Caco-2 (cell line): ENCODE measurements around the gene MOV10L1. TPM values are rescaled to one million over a fixed set of nuclear protein-coding genes. Genes with fewer than 3 reads are reported as not detected.

Experiments
- BruUV-seq: library from RNA; stranded (reverse); fragments of 400-500 nt; replicated peaks from 2 replicates; lab custom pipeline; 2021; lab: Mats Ljungman, UMichigan
- CTCF ChIA-PET: fragments of 300-600 bp; sonication (Branson Sonifier 250); formaldehyde crosslinking; loops from one replicate; lab custom pipeline; 2022; ENCODE audit warnings: antibody characterized with exemption; lab: Charles Lee
- POLR2A ChIA-PET: fragments of 300-600 bp; sonication (Branson Sonifier 250); formaldehyde crosslinking; loops from one replicate; lab custom pipeline; 2022; ENCODE audit warnings: antibody characterized with exemption; lab: Charles Lee
- DNase-seq, 2 experiments: peaks; one replicate each; pipeline versions ENCODE4 v3.0.0 to v3.0.0-alpha.2; 2020 to 2022
- H3K27me3 ChIP-seq: replicated peaks from 2 replicates; pipeline ENCODE4 v1.6.0; 2011; ENCODE audit warnings: low read length; ENCODE audit not compliant: control insufficient read depth, insufficient read depth
- H3K36me3 ChIP-seq: 2 replicates; pipeline ENCODE4 v1.5.1; 2011; ENCODE audit warnings: low read length; ENCODE audit not compliant: control insufficient read depth, insufficient read depth
- H3K4me1 ChIP-seq: fragments of 250-450 bp; sonication (Bioruptor Pico); 2 replicates; pipeline ENCODE4 v1.5.1; 2020; ENCODE audit warnings: mild to moderate bottlenecking
- H3K4me3 ChIP-seq: 2 replicates; pipeline ENCODE4 v1.5.1; 2011; ENCODE audit warnings: low read depth, mild to moderate bottlenecking, control low read depth, low read length
- H3K9me3 ChIP-seq: fragments of 250-450 bp; sonication (Bioruptor Pico); 2 replicates; pipeline ENCODE4 v1.5.1; 2020; ENCODE audit warnings: mild to moderate bottlenecking, moderate library complexity
- H3K27ac Mint-ChIP-seq: one replicate; pipeline ENCODE4 v1.8.0; 2022; ENCODE audit warnings: mixed read lengths; ENCODE audit not compliant: unreplicated experiment
- H3K27me3 Mint-ChIP-seq: one replicate; pipeline ENCODE4 v1.8.0; 2022; ENCODE audit warnings: mixed read lengths; ENCODE audit not compliant: insufficient read depth, unreplicated experiment
- H3K36me3 Mint-ChIP-seq: one replicate; pipeline ENCODE4 v1.8.0; 2022; ENCODE audit warnings: mild to moderate bottlenecking, mixed read lengths; ENCODE audit not compliant: insufficient read depth, unreplicated experiment
- H3K4me1 Mint-ChIP-seq: one replicate; pipeline ENCODE4 v1.8.0; 2022; ENCODE audit warnings: low read depth, mixed read lengths; ENCODE audit not compliant: unreplicated experiment
- H3K4me3 Mint-ChIP-seq: one replicate; pipeline ENCODE4 v1.8.0; 2022; ENCODE audit warnings: mild to moderate bottlenecking, moderate library complexity, mixed read lengths; ENCODE audit not compliant: unreplicated experiment
- H3K9me3 Mint-ChIP-seq: one replicate; pipeline ENCODE4 v1.8.0; 2022; ENCODE audit warnings: mixed read lengths; ENCODE audit not compliant: unreplicated experiment
- CTCF ChIP-seq, 2 experiments: fragments of 200-600 bp in 1 of 2; IDR thresholded peaks; 1 replicate in 1 of 2; 2 replicates in 1 of 2; pipeline versions ENCODE4 v1.5.1 to v1.8.0; 2011 to 2022; ENCODE audit warnings: antibody characterized with exemption in 1 of 2, control low read depth in 1 of 2, inconsistent platforms in 1 of 2, low read depth in 1 of 2, low read length in 1 of 2, mild to moderate bottlenecking in 1 of 2, moderate library complexity in 1 of 2; ENCODE audit not compliant: insufficient read depth in 1 of 2, severe bottlenecking in 1 of 2, unreplicated experiment in 1 of 2
- intact Hi-C: fragments of 100-400 bp; cut with micrococcal nuclease; formaldehyde crosslinking; loops from one replicate; pipeline ENCODE4 v1.10.0; 2022; ENCODE audit not compliant: unreplicated experiment
- total RNA-seq: library from RNA; stranded (reverse); gene quantifications from 2 replicates; pipeline ENCODE4 v1.2.3, GENCODE V29; 2022

Gene MOV10L1
- total RNA-seq, 1 experiment from 2014 or later = not detected

- peaks cover 11% of the 10 kb centered on the region for H3K27me3 Mint-ChIP-seq
- no peaks in the 10 kb centered on the region for H3K36me3 Mint-ChIP-seq
- CTCF ChIA-PET = no interaction called here
- Histone ChIP-seq H3K4me3 (no peak overlapping the region), H3K36me3 (no peaks in the 10 kb centered on the region), H3K9me3 (no peaks in the 10 kb centered on the region), H3K4me1 (peaks cover 11% of the 10 kb centered on the region; the same call in 1 of the 2 replicates), H3K27me3 (no peaks in the 10 kb centered on the region)
- H3K4me1 Mint-ChIP-seq = peaks cover 6% of the 10 kb centered on the region
- no peak for TF ChIP-seq CTCF (IDR thresholded peaks at IDR 0.05; ENCODE audit: insufficient read depth in 1 of 2, low read depth in 1 of 2, low read length in 1 of 2, severe bottlenecking in 1 of 2, unreplicated experiment in 1 of 2)
- H3K4me3 Mint-ChIP-seq = peak overlapping the region; percentile 78
- no peaks in the 10 kb centered on the region for H3K9me3 Mint-ChIP-seq
- no TSS peak for BruUV-seq
- POLR2A ChIA-PET = no interaction called here
- intact Hi-C loops = no loop called here
- H3K27ac Mint-ChIP-seq = peak overlapping the region; percentile 64
- no peak for DNase-seq
Observed at GRCh38 chr22:50171319-50171964, 81.6 kb downstream of the MOV10L1 start.

GRCh38 chr22:50171965-50172421 is 82.2 kb downstream of the MOV10L1 start:
- no TSS peak for BruUV-seq
- H3K36me3 ChIP-seq = no peaks in the 10 kb centered on the region
- peaks cover 6% of the 10 kb centered on the region for H3K4me1 Mint-ChIP-seq
- DNase-seq = no peak
- no peaks in the 10 kb centered on the region for H3K9me3 Mint-ChIP-seq
- POLR2A ChIA-PET = no interaction called here
- intact Hi-C loops = no loop called here
- peaks cover 11% of the 10 kb centered on the region; the same call in 1 of the 2 replicates for H3K4me1 ChIP-seq
- H3K36me3 Mint-ChIP-seq = no peaks in the 10 kb centered on the region
- H3K27me3 ChIP-seq = no peaks in the 10 kb centered on the region
- no peaks in the 10 kb centered on the region for H3K9me3 ChIP-seq
- H3K27ac Mint-ChIP-seq = no peak overlapping the region
- H3K27me3 Mint-ChIP-seq = peaks cover 11% of the 10 kb centered on the region
- H3K4me3 ChIP-seq = no peak overlapping the region
- H3K4me3 Mint-ChIP-seq = peak overlapping the region; percentile 23
- CTCF ChIA-PET = interaction anchor here (0.6 kb wide), 1 partner anchor 384 kb away, joined by 3 read pairs; no protein-coding TSS in a partner anchor
- no peak for TF ChIP-seq CTCF (IDR thresholded peaks at IDR 0.05; ENCODE audit: insufficient read depth in 1 of 2, low read depth in 1 of 2, low read length in 1 of 2, severe bottlenecking in 1 of 2, unreplicated experiment in 1 of 2)

GRCh38 chr22:50173311-50173982 is 83.6 kb downstream of the MOV10L1 start:
- Mint-ChIP-seq H3K4me3 (no peak overlapping the region), H3K27me3 (peaks cover 7% of the 10 kb centered on the region), H3K36me3 (no peaks in the 10 kb centered on the region), H3K4me1 (no peaks in the 10 kb centered on the region), H3K9me3 (no peaks in the 10 kb centered on the region), H3K27ac (no peak overlapping the region)
- BruUV-seq = no TSS peak
- no peak for TF ChIP-seq CTCF (IDR thresholded peaks at IDR 0.05; ENCODE audit: insufficient read depth in 1 of 2, low read depth in 1 of 2, low read length in 1 of 2, severe bottlenecking in 1 of 2, unreplicated experiment in 1 of 2)
- no peaks in the 10 kb centered on the region for H3K36me3 ChIP-seq
- intact Hi-C loops = no loop called here
- no peak overlapping the region for H3K4me3 ChIP-seq
- CTCF ChIA-PET = no interaction called here
- H3K9me3 ChIP-seq = no peaks in the 10 kb centered on the region
- H3K4me1 ChIP-seq = peaks cover 11% of the 10 kb centered on the region; the same call in 1 of the 2 replicates
- no peak for DNase-seq
- no peaks in the 10 kb centered on the region for H3K27me3 ChIP-seq
- POLR2A ChIA-PET = no interaction called here
